ENCODE results near the gene DIDO1. TPM values are rescaled to one million over a fixed set of nuclear protein-coding genes. Genes with fewer than 3 reads are reported as not detected.

The DIDO1 gene
- total RNA-seq, 1 donor from 2014 or later: 58.7 TPM

DNA sequence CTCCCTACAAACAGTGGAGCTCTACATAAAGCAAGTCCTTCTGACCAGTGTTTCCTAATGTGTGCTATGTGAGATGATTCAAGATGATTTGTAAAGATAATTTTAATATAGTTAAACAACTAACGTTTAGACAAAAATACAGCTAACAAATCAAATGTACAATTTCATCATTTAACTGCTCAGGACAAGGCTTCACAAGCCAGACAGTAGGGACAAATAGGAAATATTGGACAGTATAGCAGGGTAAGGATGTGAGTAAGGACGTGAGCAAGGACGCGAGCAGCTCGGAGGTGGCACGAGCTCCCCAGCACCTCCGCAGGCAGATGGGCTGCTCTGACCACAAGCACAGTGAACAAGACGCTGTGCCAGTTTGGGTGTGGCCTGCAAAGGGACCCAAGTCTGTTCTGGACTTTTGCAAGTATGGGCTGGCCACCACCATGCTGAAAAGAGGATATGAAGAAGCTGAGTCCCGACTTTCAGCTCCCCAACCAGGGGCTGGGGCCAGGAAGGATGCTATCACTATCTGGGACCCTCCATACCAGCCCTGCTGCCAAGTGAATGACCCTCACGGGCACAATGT is 14.5 kb downstream of the DIDO1 start:
- H3K27me3 ChIP-seq: no peaks in the 10 kb centered on the region
- TF ChIP-seq POLR2A (IDR thresholded peaks at IDR 0.05): no peak
- TF ChIP-seq, protein P1, sequence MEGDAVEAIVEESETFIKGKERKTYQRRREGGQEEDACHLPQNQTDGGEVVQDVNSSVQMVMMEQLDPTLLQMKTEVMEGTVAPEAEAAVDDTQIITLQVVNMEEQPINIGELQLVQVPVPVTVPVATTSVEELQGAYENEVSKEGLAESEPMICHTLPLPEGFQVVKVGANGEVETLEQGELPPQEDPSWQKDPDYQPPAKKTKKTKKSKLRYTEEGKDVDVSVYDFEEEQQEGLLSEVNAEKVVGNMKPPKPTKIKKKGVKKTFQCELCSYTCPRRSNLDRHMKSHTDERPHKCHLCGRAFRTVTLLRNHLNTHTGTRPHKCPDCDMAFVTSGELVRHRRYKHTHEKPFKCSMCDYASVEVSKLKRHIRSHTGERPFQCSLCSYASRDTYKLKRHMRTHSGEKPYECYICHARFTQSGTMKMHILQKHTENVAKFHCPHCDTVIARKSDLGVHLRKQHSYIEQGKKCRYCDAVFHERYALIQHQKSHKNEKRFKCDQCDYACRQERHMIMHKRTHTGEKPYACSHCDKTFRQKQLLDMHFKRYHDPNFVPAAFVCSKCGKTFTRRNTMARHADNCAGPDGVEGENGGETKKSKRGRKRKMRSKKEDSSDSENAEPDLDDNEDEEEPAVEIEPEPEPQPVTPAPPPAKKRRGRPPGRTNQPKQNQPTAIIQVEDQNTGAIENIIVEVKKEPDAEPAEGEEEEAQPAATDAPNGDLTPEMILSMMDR (IDR thresholded peaks at IDR 0.05): no peak
- TF ChIP-seq POLR2AphosphoS5 (IDR thresholded peaks at IDR 0.05; ENCODE audit: insufficient read depth in 1 of 2, low read depth in 1 of 2): no peak
- H3K4me3 ChIP-seq: no peak overlapping the region
- H3K9me3 ChIP-seq: no peaks in the 10 kb centered on the region
- no peak overlapping the region for H3K27ac ChIP-seq
- peaks cover 39% of the 10 kb centered on the region for H3K4me1 ChIP-seq
- DNase-seq (ENCODE audit: extremely low spot score in 2 of 2): no peak
- H3K36me3 ChIP-seq: peaks cover 0 to 63% of the 10 kb centered on the region in 2 donors
- intact Hi-C loops (cut with DNase I): no loop called here

DNA sequence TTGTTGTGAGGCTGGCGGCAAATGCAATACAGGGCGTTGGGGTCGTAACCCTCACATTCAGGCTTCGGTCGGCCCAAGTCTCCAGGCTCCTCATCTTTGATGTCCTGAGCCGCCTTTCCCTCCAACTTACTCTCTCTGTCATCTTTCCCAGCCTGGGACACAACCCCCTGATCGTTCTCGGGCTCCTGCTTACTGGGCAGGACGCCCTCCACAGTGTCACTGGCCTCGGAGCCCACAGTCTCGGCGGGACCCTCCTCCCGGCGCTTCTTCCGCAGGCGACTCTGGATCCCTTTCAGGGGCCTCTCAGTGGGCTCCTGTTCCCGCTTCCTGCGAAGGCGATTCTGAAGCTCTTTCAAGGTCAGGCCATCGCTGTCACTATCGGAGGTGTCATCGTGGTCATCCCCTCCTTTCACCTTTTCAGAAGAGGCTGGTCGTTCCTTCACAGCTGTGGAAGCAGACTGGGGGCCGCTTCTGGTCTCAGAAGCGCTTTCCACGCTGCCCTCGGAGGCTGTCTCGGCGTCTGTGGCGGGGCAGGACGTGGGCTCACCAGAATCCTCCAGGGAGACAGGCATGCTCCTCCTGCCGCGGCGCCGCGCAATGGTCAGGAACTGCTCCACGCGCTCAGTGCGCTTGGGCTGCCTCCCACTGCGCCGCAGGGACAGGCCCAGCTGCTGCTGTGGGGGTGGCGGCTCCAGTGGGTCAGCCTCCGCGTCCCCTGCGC is 15.4 kb downstream of the DIDO1 start:
- intact Hi-C loops (cut with DNase I): no loop called here
- peaks cover 31% of the 10 kb centered on the region for H3K4me1 ChIP-seq
- H3K36me3 ChIP-seq: peaks cover 0 to 71% of the 10 kb centered on the region in 2 donors
- H3K27ac ChIP-seq: no peak overlapping the region
- DNase-seq (ENCODE audit: extremely low spot score in 2 of 2): no peak
- no peaks in the 10 kb centered on the region for H3K9me3 ChIP-seq
- TF ChIP-seq, protein P1 (IDR thresholded peaks at IDR 0.05): no peak
- TF ChIP-seq POLR2AphosphoS5 (IDR thresholded peaks at IDR 0.05; ENCODE audit: insufficient read depth in 1 of 2, low read depth in 1 of 2) (no peak), POLR2A (IDR thresholded peaks at IDR 0.05) (no peak)
- no peaks in the 10 kb centered on the region for H3K27me3 ChIP-seq
- no peak overlapping the region for H3K4me3 ChIP-seq

DNA sequence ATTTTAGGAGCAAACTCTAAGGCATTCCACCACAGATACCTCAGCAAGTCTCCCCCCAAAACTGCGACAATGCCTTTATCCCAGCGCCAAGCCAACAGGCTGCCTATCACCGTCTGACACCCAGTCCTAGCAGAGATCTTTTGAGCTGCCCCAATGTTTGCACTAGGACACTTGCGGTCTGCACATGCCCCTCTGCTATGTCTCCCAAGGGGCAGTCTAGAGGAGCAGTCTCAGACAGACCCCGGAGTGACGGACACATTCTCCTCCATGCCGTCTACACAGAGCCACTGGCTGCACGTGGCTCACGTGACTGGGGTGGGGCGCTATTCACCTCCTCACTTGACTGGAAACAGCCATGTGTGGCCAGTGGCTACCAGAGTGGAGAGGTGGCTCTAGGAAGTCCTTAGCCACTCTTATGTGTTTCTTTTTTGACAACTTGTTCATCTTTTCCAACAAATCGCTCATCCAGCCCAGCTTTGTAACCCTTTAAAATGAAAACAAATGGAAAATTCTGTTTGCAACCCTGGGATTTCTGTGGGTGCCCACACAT is 16.0 kb downstream of the DIDO1 start:
- H3K36me3 ChIP-seq: peaks cover 0 to 78% of the 10 kb centered on the region in 2 donors
- intact Hi-C loops (cut with DNase I): no loop called here
- TF ChIP-seq, protein P1 (IDR thresholded peaks at IDR 0.05): no peak
- peaks cover 24% of the 10 kb centered on the region for H3K4me1 ChIP-seq
- DNase-seq (ENCODE audit: extremely low spot score in 2 of 2): no peak
- no peaks in the 10 kb centered on the region for H3K27me3 ChIP-seq
- no peak overlapping the region for H3K27ac ChIP-seq
- no peak overlapping the region for H3K4me3 ChIP-seq
- H3K9me3 ChIP-seq: no peaks in the 10 kb centered on the region

DNA sequence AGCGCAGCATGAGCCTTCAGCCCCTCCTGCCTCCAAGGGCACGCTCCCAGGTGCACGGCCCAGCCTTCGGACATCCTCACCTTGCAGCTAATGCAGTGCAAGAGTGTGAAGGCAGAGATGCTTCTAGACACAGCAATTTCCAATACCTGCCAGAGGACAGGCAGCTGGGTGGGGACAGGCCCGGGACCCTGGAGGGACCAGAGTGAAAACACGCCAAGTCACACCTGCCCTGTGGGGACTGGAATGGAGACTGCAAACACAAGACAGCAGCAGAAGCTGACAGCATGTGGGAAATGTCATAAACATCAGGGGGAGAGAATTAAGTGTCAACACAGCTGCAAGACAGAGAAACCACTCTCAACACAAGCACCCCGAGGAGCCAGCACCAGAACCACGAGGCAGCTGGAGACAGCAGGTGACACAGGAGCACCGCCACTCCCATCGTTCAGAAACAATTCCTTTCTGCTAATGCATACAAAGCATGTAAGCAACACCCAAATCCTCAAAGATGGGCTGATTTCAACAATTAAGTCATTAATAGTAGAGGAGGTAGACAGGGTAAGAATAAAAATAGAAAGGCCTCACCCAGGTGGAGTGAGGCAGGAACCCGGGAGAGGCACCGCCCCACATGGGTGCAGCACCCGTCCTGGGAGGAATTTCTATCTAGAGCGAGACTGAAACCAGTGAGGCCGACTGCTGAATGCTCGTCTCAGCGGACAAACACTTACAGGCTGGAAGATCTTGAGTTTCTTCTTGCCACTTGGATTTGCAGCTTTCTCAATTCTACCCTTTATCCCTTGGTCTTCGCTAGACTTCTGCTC is 17.1 kb downstream of the DIDO1 start:
- intact Hi-C loops (cut with DNase I): no loop called here
- no peak for TF ChIP-seq POLR2A (IDR thresholded peaks at IDR 0.05)
- TF ChIP-seq, protein P1 (IDR thresholded peaks at IDR 0.05): no peak
- no peak for TF ChIP-seq POLR2AphosphoS5 (IDR thresholded peaks at IDR 0.05; ENCODE audit: insufficient read depth in 1 of 2, low read depth in 1 of 2)
- H3K27me3 ChIP-seq: no peaks in the 10 kb centered on the region
- no peaks in the 10 kb centered on the region for H3K9me3 ChIP-seq
- peaks cover 13% of the 10 kb centered on the region for H3K4me1 ChIP-seq
- DNase-seq (ENCODE audit: extremely low spot score in 2 of 2): no peak
- no peak overlapping the region for H3K27ac ChIP-seq
- no peak overlapping the region for H3K4me3 ChIP-seq
- H3K36me3 ChIP-seq: peaks cover 0 to 89% of the 10 kb centered on the region in 2 donors

Data from vagina (tissue), 2 donors.